Activated naive CD8-positive, alpha-beta T cell treated with anti-CD3 and anti-CD28 coated beads, Interleukin-2, amount 50 U/mL, for 24 hours (primary cell): ENCODE measurements around the gene SPG7.
A peak's percentile ranks its signal among the peaks of the same experiment; 100 is the strongest.
"Not testable (repeated sequence)": the region's sequence is repeated elsewhere in the genome, so short reads cannot be mapped to it uniquely, and the experiment has no call there.

Source experiments
- ATAC-seq: fragments of 150-1000 bp; cut with Tn5 transposase; one replicate; pipeline ENCODE4 v1.10.0; 2021
- DNase-seq: peaks from one replicate; pipeline ENCODE4 v3.0.0; 2021
- H3K27ac Mint-ChIP-seq: one replicate; pipeline ENCODE4 v1.8.0; 2021; ENCODE audit warnings: mild to moderate bottlenecking, mixed read lengths
- H3K27me3 Mint-ChIP-seq: one replicate; pipeline ENCODE4 v1.8.0; 2021; ENCODE audit warnings: mixed read lengths
- H3K36me3 Mint-ChIP-seq: one replicate; pipeline ENCODE4 v1.8.0; 2021; ENCODE audit warnings: low read depth, mixed read lengths
- H3K4me1 Mint-ChIP-seq: one replicate; pipeline ENCODE4 v1.8.0; 2021; ENCODE audit warnings: mixed read lengths
- H3K4me3 Mint-ChIP-seq: one replicate; pipeline ENCODE4 v1.8.0; 2021; ENCODE audit warnings: mild to moderate bottlenecking, moderate library complexity, mixed read lengths
- H3K9me3 Mint-ChIP-seq: one replicate; pipeline ENCODE4 v1.8.0; 2021; ENCODE audit warnings: mixed read lengths

SPG7 gene

GRCh38 chr16:89507834-89508590 is at the start of gene SPG7:
SPG7 (plus strand) TSS chr16:89508403; CDS start chr16:89508418, 15 bp downstream.
- H3K4me1 Mint-ChIP-seq: peaks cover 43% of the 10 kb centered on the region

GRCh38 chr16:89458551-89458950 is 49.7 kb upstream of the SPG7 start:
- Mint-ChIP-seq H3K9me3 (no peaks in the 10 kb centered on the region), H3K4me1 (peaks cover 58% of the 10 kb centered on the region), H3K27me3 (no peaks in the 10 kb centered on the region), H3K27ac (peak overlapping the region; percentile 20), H3K4me3 (no peak overlapping the region), H3K36me3 (peaks cover 14% of the 10 kb centered on the region)
- no peak for ATAC-seq
- no peak for DNase-seq

More at GRCh38 chr16:89507834-89508590, at the start of gene SPG7:
- no peaks in the 10 kb centered on the region for H3K9me3 Mint-ChIP-seq
- H3K4me3 Mint-ChIP-seq: peak within 1 kb of the TSS; percentile 95
- peak within 1 kb of the TSS; percentile 96 for H3K27ac Mint-ChIP-seq
- ATAC-seq (peak; percentile 75), DNase-seq (peak; percentile 94)
- H3K27me3 Mint-ChIP-seq: no peaks in the 10 kb centered on the region
- H3K36me3 Mint-ChIP-seq: peaks cover 17% of the 10 kb centered on the region

GRCh38 chr16:89458967-89459366 is 49.2 kb upstream of the SPG7 start:
- Mint-ChIP-seq H3K36me3 (peaks cover 14% of the 10 kb centered on the region), H3K9me3 (no peaks in the 10 kb centered on the region), H3K4me1 (peaks cover 57% of the 10 kb centered on the region), H3K27me3 (no peaks in the 10 kb centered on the region), H3K4me3 (no peak overlapping the region), H3K27ac (peak overlapping the region; percentile 9)
- DNase-seq (no peak), ATAC-seq (no peak)

GRCh38 chr16:89460556-89460955 is 47.6 kb upstream of the SPG7 start:
- Mint-ChIP-seq H3K27ac (no peak overlapping the region), H3K27me3 (no peaks in the 10 kb centered on the region), H3K4me1 (peaks cover 61% of the 10 kb centered on the region), H3K4me3 (no peak overlapping the region), H3K9me3 (no peaks in the 10 kb centered on the region), H3K36me3 (peaks cover 18% of the 10 kb centered on the region)
- DNase-seq (no peak), ATAC-seq (no peak)

- not testable (repeated sequence) for ATAC-seq, H3K4me3 Mint-ChIP-seq, H3K27me3 Mint-ChIP-seq, DNase-seq, H3K9me3 Mint-ChIP-seq
- Mint-ChIP-seq H3K4me1 (peaks cover 62% of the 10 kb centered on the region), H3K27ac (peak overlapping the region; percentile 25), H3K36me3 (peaks cover 15% of the 10 kb centered on the region)
Observed at GRCh38 chr16:89461890-89462289, 46.3 kb upstream of the SPG7 start.

GRCh38 chr16:89462639-89463038 is 45.6 kb upstream of the SPG7 start:
- not testable (repeated sequence) for H3K27ac Mint-ChIP-seq, H3K9me3 Mint-ChIP-seq, H3K27me3 Mint-ChIP-seq, DNase-seq, ATAC-seq, H3K4me3 Mint-ChIP-seq
- H3K4me1 Mint-ChIP-seq: peaks cover 66% of the 10 kb centered on the region
- H3K36me3 Mint-ChIP-seq: peaks cover 15% of the 10 kb centered on the region

GRCh38 chr16:89463312-89463711 is 44.9 kb upstream of the SPG7 start:
- Mint-ChIP-seq H3K4me1 (peaks cover 68% of the 10 kb centered on the region), H3K36me3 (peaks cover 16% of the 10 kb centered on the region)
- H3K4me3 Mint-ChIP-seq, H3K9me3 Mint-ChIP-seq, H3K27ac Mint-ChIP-seq, ATAC-seq, H3K27me3 Mint-ChIP-seq, DNase-seq: not testable (repeated sequence)

GRCh38 chr16:89466920-89467319 is 41.3 kb upstream of the SPG7 start:
- H3K27me3 Mint-ChIP-seq: no peaks in the 10 kb centered on the region
- no peak overlapping the region for H3K27ac Mint-ChIP-seq
- H3K4me1 Mint-ChIP-seq: peaks cover 66% of the 10 kb centered on the region
- peaks cover 11% of the 10 kb centered on the region for H3K36me3 Mint-ChIP-seq
- DNase-seq: no peak
- H3K9me3 Mint-ChIP-seq: no peaks in the 10 kb centered on the region
- no peak for ATAC-seq
- no peak overlapping the region for H3K4me3 Mint-ChIP-seq

- peak overlapping the region; percentile 49 for H3K27ac Mint-ChIP-seq
- H3K27me3 Mint-ChIP-seq: no peaks in the 10 kb centered on the region
- peaks cover 11% of the 10 kb centered on the region for H3K36me3 Mint-ChIP-seq
- H3K9me3 Mint-ChIP-seq: no peaks in the 10 kb centered on the region
- peaks cover 71% of the 10 kb centered on the region for H3K4me1 Mint-ChIP-seq
- H3K4me3 Mint-ChIP-seq: peak overlapping the region; percentile 2
- DNase-seq: no peak
- ATAC-seq: no peak
Observed at GRCh38 chr16:89467382-89467781, 40.8 kb upstream of the SPG7 start.

GRCh38 chr16:89472711-89473075 is 35.5 kb upstream of the SPG7 start:
- peaks cover 84% of the 10 kb centered on the region for H3K4me1 Mint-ChIP-seq
- H3K4me3 Mint-ChIP-seq: no peak overlapping the region

GRCh38 chr16:89473136-89473712 is 35.0 kb upstream of the SPG7 start:
- no peak for ATAC-seq

More at GRCh38 chr16:89472711-89473075, 35.5 kb upstream of the SPG7 start:
- H3K36me3 Mint-ChIP-seq: peaks cover 20% of the 10 kb centered on the region
- ATAC-seq (no peak), DNase-seq (no peak)
- H3K27me3 Mint-ChIP-seq: no peaks in the 10 kb centered on the region
- no peaks in the 10 kb centered on the region for H3K9me3 Mint-ChIP-seq
- H3K27ac Mint-ChIP-seq: peak overlapping the region; percentile 13

GRCh38 chr16:89473791-89474414 is 34.3 kb upstream of the SPG7 start:
- H3K9me3 Mint-ChIP-seq: no peaks in the 10 kb centered on the region
- no peaks in the 10 kb centered on the region for H3K27me3 Mint-ChIP-seq
- peak; percentile 27 for ATAC-seq
- peak overlapping the region; percentile 24 for H3K4me3 Mint-ChIP-seq
- H3K27ac Mint-ChIP-seq: peak overlapping the region; percentile 67
- peaks cover 89% of the 10 kb centered on the region for H3K4me1 Mint-ChIP-seq
- DNase-seq: no peak
- peaks cover 19% of the 10 kb centered on the region for H3K36me3 Mint-ChIP-seq

More at GRCh38 chr16:89473136-89473712, 35.0 kb upstream of the SPG7 start:
- no peak overlapping the region for H3K4me3 Mint-ChIP-seq
- no peaks in the 10 kb centered on the region for H3K27me3 Mint-ChIP-seq
- no peak overlapping the region for H3K27ac Mint-ChIP-seq
- peaks cover 18% of the 10 kb centered on the region for H3K36me3 Mint-ChIP-seq
- H3K9me3 Mint-ChIP-seq: no peaks in the 10 kb centered on the region
- DNase-seq: no peak
- H3K4me1 Mint-ChIP-seq: peaks cover 84% of the 10 kb centered on the region

- Mint-ChIP-seq H3K4me3 (no peak overlapping the region), H3K36me3 (peaks cover 19% of the 10 kb centered on the region), H3K9me3 (no peaks in the 10 kb centered on the region), H3K27me3 (no peaks in the 10 kb centered on the region), H3K27ac (peak overlapping the region; percentile 34), H3K4me1 (peaks cover 88% of the 10 kb centered on the region)
- no peak for ATAC-seq
- DNase-seq: no peak
Observed at GRCh38 chr16:89475144-89475543, 33.1 kb upstream of the SPG7 start.

GRCh38 chr16:89476379-89476778 is 31.8 kb upstream of the SPG7 start:
- peaks cover 92% of the 10 kb centered on the region for H3K4me1 Mint-ChIP-seq
- peak overlapping the region; percentile 31 for H3K4me3 Mint-ChIP-seq
- ATAC-seq (peak; percentile 7), DNase-seq (no peak)
- no peaks in the 10 kb centered on the region for H3K27me3 Mint-ChIP-seq
- H3K36me3 Mint-ChIP-seq: peaks cover 24% of the 10 kb centered on the region
- peak overlapping the region; percentile 36 for H3K27ac Mint-ChIP-seq
- H3K9me3 Mint-ChIP-seq: no peaks in the 10 kb centered on the region

- DNase-seq (no peak), ATAC-seq (peak; percentile 48)
- peaks cover 92% of the 10 kb centered on the region for H3K4me1 Mint-ChIP-seq
- peak overlapping the region; percentile 31 for H3K4me3 Mint-ChIP-seq
- peaks cover 28% of the 10 kb centered on the region for H3K36me3 Mint-ChIP-seq
- no peaks in the 10 kb centered on the region for H3K27me3 Mint-ChIP-seq
- H3K27ac Mint-ChIP-seq: peak overlapping the region; percentile 36
- no peaks in the 10 kb centered on the region for H3K9me3 Mint-ChIP-seq
Observed at GRCh38 chr16:89476811-89477261, 31.4 kb upstream of the SPG7 start.
